ENCODE data around the gene CEP43. TPM values are rescaled to one million over a fixed set of nuclear protein-coding genes. Genes with fewer than 3 reads are reported as not detected.

The CEP43 gene
- total RNA-seq, 4 donors from 2014 or later: 28.2 to 37.1 (median 32.7) TPM

DNA sequence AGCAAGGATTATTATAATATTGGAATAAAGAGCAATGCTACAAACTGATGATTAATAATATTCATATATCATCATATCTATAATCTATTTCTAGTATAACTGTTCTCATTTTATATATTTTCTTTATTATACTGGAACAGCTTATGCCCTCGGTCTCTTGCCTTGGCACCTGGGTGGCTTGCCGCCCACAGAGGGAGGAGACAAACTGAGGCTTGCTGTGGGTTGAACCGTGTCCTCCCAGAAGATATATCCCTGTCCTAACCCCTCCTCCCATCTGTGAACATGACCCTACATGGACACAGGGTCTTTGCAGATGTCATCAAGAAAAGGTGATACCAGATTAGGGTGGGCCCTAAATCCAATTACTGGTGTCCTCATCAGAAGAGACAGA, 47.5 kb upstream of the CEP43 start:
- peaks cover 0 to 26% (median 7%) of the 10 kb centered on the region in 4 donors for H3K4me1 ChIP-seq
- H3K27ac ChIP-seq: peak overlapping the region in 2 of 4 donors; percentile 88 to 100
- DNase-seq: no peak
- TF ChIP-seq POLR2A (IDR thresholded peaks at IDR 0.05) (no peak), CTCF (IDR thresholded peaks at IDR 0.05) (no peak)
- H3K9me3 ChIP-seq: no peaks in the 10 kb centered on the region
- peaks cover 0 to 6% (median 0%) of the 10 kb centered on the region in 3 donors for H3K36me3 ChIP-seq
- no peaks in the 10 kb centered on the region for H3K27me3 ChIP-seq
- peak overlapping the region in 1 of 4 donors; percentile 29 for H3K4me3 ChIP-seq

DNA sequence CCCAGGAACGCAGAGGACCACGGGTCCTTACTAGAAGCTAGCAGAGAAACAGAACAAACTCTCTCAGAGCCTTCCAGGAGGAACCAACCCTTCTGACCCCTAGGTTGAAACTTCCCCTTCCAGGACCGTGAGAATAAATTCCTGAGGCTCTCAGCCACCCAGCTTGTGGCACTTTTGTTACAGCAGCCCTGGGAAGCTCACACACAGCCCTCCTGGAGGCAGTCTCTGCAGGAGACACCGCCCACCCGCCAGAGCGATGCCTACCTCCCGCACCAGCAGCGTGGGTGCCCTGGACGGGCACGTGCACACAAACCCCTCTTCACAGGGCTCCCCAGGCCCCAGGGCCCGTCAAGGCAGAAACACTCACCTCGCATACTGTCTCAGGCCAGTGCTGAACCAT, 47.1 kb upstream of the CEP43 start:
- no peak for DNase-seq
- peak overlapping the region in 2 of 4 donors; percentile 88 to 100 for H3K27ac ChIP-seq
- H3K4me1 ChIP-seq: peaks cover 0 to 26% (median 7%) of the 10 kb centered on the region in 4 donors
- TF ChIP-seq CTCF (IDR thresholded peaks at IDR 0.05) (no peak), POLR2A (IDR thresholded peaks at IDR 0.05) (no peak)
- no peaks in the 10 kb centered on the region for H3K9me3 ChIP-seq
- H3K36me3 ChIP-seq: peaks cover 0 to 6% (median 0%) of the 10 kb centered on the region in 3 donors
- no peaks in the 10 kb centered on the region for H3K27me3 ChIP-seq
- no peak overlapping the region for H3K4me3 ChIP-seq

GRCh38 chr6:166952567-166953486, 46.4 kb upstream of the CEP43 start:
- H3K36me3 ChIP-seq: peaks cover 0 to 6% (median 0%) of the 10 kb centered on the region in 3 donors
- peaks cover 0 to 27% (median 13%) of the 10 kb centered on the region in 4 donors for H3K4me1 ChIP-seq
- H3K9me3 ChIP-seq: no peaks in the 10 kb centered on the region
- peak overlapping the region in 2 of 4 donors; percentile 88 to 100 for H3K27ac ChIP-seq
- DNase-seq: peak in 1 of 3 donors; percentile 37
- H3K4me3 ChIP-seq: no peak overlapping the region
- H3K27me3 ChIP-seq: no peaks in the 10 kb centered on the region
- TF ChIP-seq POLR2A (IDR thresholded peaks at IDR 0.05) (no peak), CTCF (IDR thresholded peaks at IDR 0.05) (no peak)

DNA sequence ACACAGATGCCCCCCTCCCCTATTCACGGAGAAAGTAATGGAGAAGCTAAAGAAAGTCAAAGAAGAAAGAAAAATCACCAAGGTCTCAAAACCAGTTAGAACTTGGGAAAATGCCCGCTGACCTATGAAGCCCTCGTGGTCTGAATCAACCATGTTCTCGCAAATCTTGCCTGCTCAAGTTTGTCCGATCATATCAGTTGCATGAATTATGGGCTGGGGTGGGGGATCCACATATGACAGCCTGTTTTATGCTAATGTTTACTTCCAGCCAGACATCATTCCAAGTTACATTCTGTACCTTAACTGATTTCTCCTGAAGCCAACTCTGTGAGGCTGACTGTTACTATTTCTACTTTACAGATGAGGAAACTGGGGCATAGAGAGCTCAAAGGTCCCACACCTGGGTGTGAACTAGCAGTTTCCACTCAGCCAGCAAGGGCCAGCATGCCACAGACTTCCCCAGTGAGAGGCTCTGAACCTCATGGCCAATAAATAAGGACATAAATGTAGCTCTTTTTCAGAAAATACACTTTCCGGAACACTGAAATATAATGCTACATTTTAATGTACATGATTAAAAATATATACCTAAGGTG, 45.0 kb upstream of the CEP43 start:
- TF ChIP-seq CTCF (IDR thresholded peaks at IDR 0.05): no peak
- TF ChIP-seq POLR2A (IDR thresholded peaks at IDR 0.05): no peak
- Histone ChIP-seq H3K4me1 (peaks cover 0 to 32% (median 23%) of the 10 kb centered on the region in 4 donors), H3K9me3 (no peaks in the 10 kb centered on the region), H3K27ac (peak overlapping the region in 1 of 4 donors; percentile 100), H3K36me3 (no peaks in the 10 kb centered on the region), H3K4me3 (no peak overlapping the region), H3K27me3 (no peaks in the 10 kb centered on the region)
- DNase-seq: no peak

DNA sequence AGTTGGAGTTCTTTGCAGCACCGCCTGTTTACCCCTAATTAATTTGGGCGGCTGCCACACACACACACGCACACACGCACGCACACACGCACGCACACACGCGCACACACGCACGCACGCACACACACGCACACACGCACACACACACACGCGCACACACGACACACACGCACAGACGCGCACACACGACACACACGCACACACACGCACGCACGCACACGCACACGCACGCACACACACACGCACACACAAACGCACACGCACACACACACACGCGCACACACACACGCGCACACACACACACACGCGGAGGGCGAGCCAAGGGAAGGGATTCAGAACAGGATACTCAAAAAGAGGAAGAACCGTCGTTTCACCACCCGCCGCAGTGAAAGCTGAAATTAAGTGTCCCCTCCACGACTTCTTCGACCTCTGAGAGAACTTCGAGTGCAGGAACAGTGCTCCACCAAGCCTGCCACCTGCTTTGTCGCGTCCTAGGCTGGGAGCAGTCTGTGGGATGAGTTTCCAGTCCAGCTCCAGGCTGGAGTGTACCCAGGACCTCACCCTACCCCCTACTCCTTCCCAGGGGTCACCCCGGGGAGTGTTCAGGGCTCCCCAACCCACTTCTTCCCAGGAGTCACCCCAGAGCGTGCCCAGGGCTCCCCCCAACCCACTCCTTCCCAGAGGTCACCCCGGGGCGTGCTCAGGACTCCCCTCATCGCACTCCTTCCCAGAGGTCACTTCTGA, 43.9 kb upstream of the CEP43 start:
- Histone ChIP-seq H3K27me3 (no peaks in the 10 kb centered on the region), H3K27ac (peak overlapping the region; percentile 96 to 100 (median 98)), H3K4me3 (peak overlapping the region; percentile 71 to 98 (median 92)), H3K9me3 (no peaks in the 10 kb centered on the region), H3K36me3 (no peaks in the 10 kb centered on the region), H3K4me1 (peaks cover 0 to 33% (median 20%) of the 10 kb centered on the region in 4 donors)
- TF ChIP-seq POLR2A (IDR thresholded peaks at IDR 0.05): no peak
- no peak for TF ChIP-seq CTCF (IDR thresholded peaks at IDR 0.05)
- DNase-seq: peak in 2 of 3 donors; percentile 79 to 83

Data from Peyer's patch (tissue), 4 donors.